Mucosa of descending colon (tissue), 3 donors: ENCODE data around the gene GJA3. TPM values are rescaled to one million over a fixed set of nuclear protein-coding genes. Genes with fewer than 3 reads are reported as not detected.

Experiments
- ATAC-seq: fragments of 200-7000 bp; cut with Tn5 transposase; one replicate; pipeline ENCODE4 v1.9.1; 2020; ENCODE audit warnings: mild to moderate bottlenecking, moderate library complexity
- DNase-seq, 3 donors: peaks; one replicate each; pipeline ENCODE4 v3.0.0-alpha.2; 2020
- H3K36me3 ChIP-seq: fragments of 200-600 bp; one replicate; pipeline ENCODE4 v1.8.0; 2021; ENCODE audit warnings: low read depth, mild to moderate bottlenecking
- H3K4me1 ChIP-seq: fragments of 200-600 bp; one replicate; pipeline ENCODE4 v1.8.0; 2021; ENCODE audit warnings: low read depth, mild to moderate bottlenecking
- H3K4me3 ChIP-seq: fragments of 200-600 bp; one replicate; pipeline ENCODE4 v1.8.0; 2021; ENCODE audit warnings: mild to moderate bottlenecking
- H3K9me3 ChIP-seq: fragments of 200-600 bp; one replicate; pipeline ENCODE4 v1.8.0; 2021; ENCODE audit warnings: mild to moderate bottlenecking
- CTCF ChIP-seq: fragments of 200-600 bp; IDR thresholded peaks from one replicate; pipeline ENCODE4 v1.8.0; 2022; ENCODE audit warnings: antibody characterized with exemption, mild to moderate bottlenecking
- intact Hi-C, 2 donors: fragments of 100-400 bp; cut with DNase I in 1 of 2; cut with micrococcal nuclease in 1 of 2; formaldehyde crosslinking; loops; one replicate each; pipeline versions ENCODE4 v1.11.0 to v1.11.1; 2022; cut with DNase I, micrococcal nuclease
- total RNA-seq, 3 donors: library from RNA; stranded (reverse); fragmentation: NEBNext Ultra II Directional in 2 of 3; extraction: Animal tissue kit (Norgen Biotek cat#: 25700) in 2 of 3; gene quantifications; one replicate each; pipeline versions ENCODE4 v1.2.1 to v1.2.4, GENCODE V29; 2021 to 2023
- donor health status: DM: no; HTN: no; CAD: no; lungs with moderate emphysema.
- donor health status: DM: no; HTN: no; CAD: no.
- donor health status: DM: no; HTN: yes; CAD: no.

The GJA3 gene
- total RNA-seq, 3 donors from 2014 or later, result not detected

GRCh38 chr13:20121159-20121525 is 39.7 kb downstream of the GJA3 start:
- H3K9me3 ChIP-seq, result no peaks in the 10 kb centered on the region
- intact Hi-C loops, result no loop called here
- H3K36me3 ChIP-seq, result no peaks in the 10 kb centered on the region
- DNase-seq, result peak in 1 of 3 donors; percentile 13
- no peak for TF ChIP-seq CTCF
- peaks cover 12% of the 10 kb centered on the region for H3K4me1 ChIP-seq
- ATAC-seq, result peak; percentile 19
- no peak overlapping the region for H3K4me3 ChIP-seq

DNA sequence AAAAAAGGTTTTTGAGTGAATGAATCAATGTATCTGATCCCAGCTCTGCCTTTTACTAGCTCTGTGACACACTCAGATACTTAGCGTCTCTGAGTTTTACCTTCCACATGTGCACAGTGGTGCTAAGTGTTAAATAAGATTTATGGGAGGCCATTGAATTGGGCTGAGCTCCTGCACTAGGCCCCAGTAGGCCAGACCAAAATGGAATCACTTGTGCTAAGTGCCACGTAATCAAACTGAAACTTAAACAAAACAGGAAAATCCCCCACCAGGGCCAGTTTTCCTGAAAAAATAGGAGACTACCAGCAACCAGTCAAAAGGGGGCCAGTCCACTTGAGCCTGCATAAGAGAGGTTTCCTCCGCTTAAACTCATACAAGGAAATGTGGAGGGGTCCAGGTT is 40.9 kb downstream of the GJA3 start:
- ATAC-seq (no peak), DNase-seq (peak in 1 of 3 donors; percentile 5)
- Histone ChIP-seq H3K4me3 (no peak overlapping the region), H3K36me3 (no peaks in the 10 kb centered on the region), H3K9me3 (no peaks in the 10 kb centered on the region), H3K4me1 (peaks cover 12% of the 10 kb centered on the region)
- intact Hi-C loops, result no loop called here
- no peak for TF ChIP-seq CTCF

DNA sequence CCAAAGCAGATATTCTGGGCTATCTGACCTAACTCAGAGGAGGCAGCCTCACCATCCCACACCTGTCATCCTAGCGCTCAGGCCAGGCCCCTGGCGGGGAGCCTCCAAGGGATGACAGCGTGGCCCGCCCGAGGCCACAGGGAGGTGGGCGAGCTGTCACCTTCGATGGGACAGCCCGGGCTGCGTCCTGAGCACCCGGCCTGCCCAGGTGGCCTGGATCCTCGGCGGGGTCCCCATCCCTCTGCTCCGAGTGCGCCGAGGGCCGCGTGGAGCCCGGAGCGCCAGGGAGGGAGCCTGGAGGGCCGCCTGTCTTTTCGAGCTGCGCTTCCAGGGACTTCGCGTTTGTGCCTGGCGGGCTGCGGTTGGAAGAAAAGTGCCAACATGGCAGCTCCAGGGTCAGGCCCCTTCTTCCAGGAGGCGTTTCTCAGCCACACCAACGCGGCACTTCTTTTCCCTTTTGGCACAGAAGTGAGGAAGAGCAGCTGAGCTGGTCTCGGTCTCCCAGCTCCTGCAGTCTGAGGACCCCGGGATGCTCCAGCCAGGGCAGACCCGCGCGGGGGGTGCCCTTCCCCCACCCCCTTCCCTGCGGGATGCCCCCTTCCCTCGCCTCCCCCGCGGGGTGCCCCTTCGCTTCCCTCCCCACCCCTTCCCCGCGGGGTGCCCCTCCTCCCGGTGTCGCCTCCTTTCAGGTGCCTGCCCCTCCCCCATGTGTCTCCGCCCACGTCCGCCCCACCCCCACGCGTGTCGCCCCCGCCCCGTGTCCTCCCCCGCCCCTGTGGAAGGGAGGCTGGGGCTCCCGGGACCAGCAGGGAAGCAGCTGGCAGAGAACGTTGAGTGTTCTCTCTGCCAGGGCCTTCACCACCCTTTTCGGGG is 42.3 kb downstream of the GJA3 start:
- ATAC-seq (peak; percentile 77), DNase-seq (peak; percentile 74 to 86 (median 84))
- Histone ChIP-seq H3K36me3 (no peaks in the 10 kb centered on the region), H3K4me3 (peak overlapping the region; percentile 30), H3K4me1 (peaks cover 12% of the 10 kb centered on the region), H3K9me3 (no peaks in the 10 kb centered on the region)
- intact Hi-C loops, result no loop called here
- no peak for TF ChIP-seq CTCF

- ATAC-seq, result no peak
- Histone ChIP-seq H3K9me3 (no peaks in the 10 kb centered on the region), H3K36me3 (no peaks in the 10 kb centered on the region), H3K4me3 (no peak overlapping the region), H3K4me1 (peaks cover 12% of the 10 kb centered on the region)
- intact Hi-C loops, result no loop called here
- no peak for DNase-seq
- no peak for TF ChIP-seq CTCF
Observed at GRCh38 chr13:20116213-20116612, 44.6 kb downstream of the GJA3 start.

DNA sequence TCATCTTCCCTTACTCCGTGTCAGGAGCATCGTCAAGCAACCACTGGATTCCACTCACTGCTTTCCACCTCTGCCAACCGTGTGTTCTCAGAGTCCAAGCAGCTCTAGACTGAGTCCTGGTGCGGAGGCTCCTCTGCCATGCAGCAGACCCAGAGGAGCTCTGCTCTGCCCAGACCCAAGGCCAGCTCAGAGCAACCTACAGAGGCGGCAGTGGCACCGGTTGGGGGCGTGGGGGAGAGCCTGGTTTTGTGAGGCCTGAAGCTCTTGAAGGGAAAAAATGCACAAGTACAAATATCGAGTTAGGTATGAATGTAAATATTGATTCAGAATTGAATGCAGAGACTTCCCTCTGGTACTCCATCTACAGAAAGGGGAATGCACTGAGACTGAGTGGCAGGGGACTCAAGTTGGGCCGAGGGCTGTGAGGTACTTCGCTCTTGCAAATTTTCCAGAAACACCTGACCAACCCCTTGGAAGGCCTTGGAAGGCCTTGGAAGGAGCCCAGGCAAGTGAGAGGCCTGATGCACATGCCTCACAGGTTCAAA is 46.7 kb downstream of the GJA3 start:
- peaks cover 4% of the 10 kb centered on the region for H3K4me1 ChIP-seq
- ATAC-seq (no peak), DNase-seq (no peak)
- no peaks in the 10 kb centered on the region for H3K36me3 ChIP-seq
- H3K9me3 ChIP-seq, result no peaks in the 10 kb centered on the region
- TF ChIP-seq CTCF, result no peak
- H3K4me3 ChIP-seq, result no peak overlapping the region
- intact Hi-C loops, result no loop called here
